Fibroblast of lung (primary cell): Measurements from ENCODE around the gene MB21D2.

Source experiments
- EZH2 ChIP-seq: IDR thresholded peaks from 2 replicates; pipeline ENCODE4 v1.5.1; 2012; ENCODE audit warnings: low read length, control low read depth, mild to moderate bottlenecking; ENCODE audit errors: missing control alignments
- TF ChIP-seq, protein P1 (sequence below), 2 donors: IDR thresholded peaks in 1 of 2; conservative IDR thresholded peaks in 1 of 2; 1 replicate in 1 of 2; 2 replicates in 1 of 2; pipeline ENCODE4 v1.5.1; 2011 to 2012; ENCODE audit warnings: low read length in 2 of 2, control low read depth in 1 of 2, inconsistent platforms in 1 of 2, low read depth in 1 of 2, mild to moderate bottlenecking in 1 of 2

GRCh38 chr3:192929146-192929545, 11.5 kb upstream of the MB21D2 start:
- TF ChIP-seq, protein P1, sequence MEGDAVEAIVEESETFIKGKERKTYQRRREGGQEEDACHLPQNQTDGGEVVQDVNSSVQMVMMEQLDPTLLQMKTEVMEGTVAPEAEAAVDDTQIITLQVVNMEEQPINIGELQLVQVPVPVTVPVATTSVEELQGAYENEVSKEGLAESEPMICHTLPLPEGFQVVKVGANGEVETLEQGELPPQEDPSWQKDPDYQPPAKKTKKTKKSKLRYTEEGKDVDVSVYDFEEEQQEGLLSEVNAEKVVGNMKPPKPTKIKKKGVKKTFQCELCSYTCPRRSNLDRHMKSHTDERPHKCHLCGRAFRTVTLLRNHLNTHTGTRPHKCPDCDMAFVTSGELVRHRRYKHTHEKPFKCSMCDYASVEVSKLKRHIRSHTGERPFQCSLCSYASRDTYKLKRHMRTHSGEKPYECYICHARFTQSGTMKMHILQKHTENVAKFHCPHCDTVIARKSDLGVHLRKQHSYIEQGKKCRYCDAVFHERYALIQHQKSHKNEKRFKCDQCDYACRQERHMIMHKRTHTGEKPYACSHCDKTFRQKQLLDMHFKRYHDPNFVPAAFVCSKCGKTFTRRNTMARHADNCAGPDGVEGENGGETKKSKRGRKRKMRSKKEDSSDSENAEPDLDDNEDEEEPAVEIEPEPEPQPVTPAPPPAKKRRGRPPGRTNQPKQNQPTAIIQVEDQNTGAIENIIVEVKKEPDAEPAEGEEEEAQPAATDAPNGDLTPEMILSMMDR (conservative IDR thresholded peaks at IDR 0.05 in 1 of 2, IDR thresholded peaks at IDR 0.05 in 1 of 2; ENCODE audit: low read depth in 1 of 2, low read length in 2 of 2), result no peak
- TF ChIP-seq EZH2, result no peak
